C4-2B (cell line): ENCODE data around the gene ZNF599.

Experiments
- H3K27ac ChIP-seq: fragments of 450-650 bp; 2 replicates; pipeline ENCODE4 v1.5.1; 2017
- ZFX ChIP-seq: fragments of 450-650 bp; IDR thresholded peaks from 2 replicates; pipeline ENCODE4 v1.6.1; 2017
- TF ChIP-seq, protein P1 (sequence below): fragments of 450-650 bp; conservative IDR thresholded peaks from 2 replicates; pipeline ENCODE4 v1.5.1; 2017; ENCODE audit warnings: mild to moderate bottlenecking

ZNF599 gene

DNA sequence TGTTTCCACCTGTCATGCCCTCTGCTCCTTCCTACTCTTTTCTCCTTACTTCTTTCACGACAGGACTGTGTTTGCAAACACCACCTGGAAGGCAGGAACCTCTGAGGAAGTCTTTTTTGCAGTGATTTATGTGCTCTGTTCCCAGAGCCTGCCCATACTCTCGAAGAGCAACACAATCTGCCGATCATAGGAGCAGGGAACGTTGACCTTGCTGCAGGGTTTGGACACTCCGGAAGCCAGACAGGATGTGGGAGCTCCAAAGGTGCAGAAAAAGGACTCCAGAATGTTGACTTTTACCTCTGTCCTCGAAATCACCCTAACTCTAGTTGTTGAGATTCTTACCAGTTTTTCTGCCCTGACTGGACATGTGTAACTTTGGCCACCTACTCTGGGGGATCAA lies 47.6 kb downstream of the ZNF599 start:
- H3K27ac ChIP-seq: no peak overlapping the region
- TF ChIP-seq, protein P1, sequence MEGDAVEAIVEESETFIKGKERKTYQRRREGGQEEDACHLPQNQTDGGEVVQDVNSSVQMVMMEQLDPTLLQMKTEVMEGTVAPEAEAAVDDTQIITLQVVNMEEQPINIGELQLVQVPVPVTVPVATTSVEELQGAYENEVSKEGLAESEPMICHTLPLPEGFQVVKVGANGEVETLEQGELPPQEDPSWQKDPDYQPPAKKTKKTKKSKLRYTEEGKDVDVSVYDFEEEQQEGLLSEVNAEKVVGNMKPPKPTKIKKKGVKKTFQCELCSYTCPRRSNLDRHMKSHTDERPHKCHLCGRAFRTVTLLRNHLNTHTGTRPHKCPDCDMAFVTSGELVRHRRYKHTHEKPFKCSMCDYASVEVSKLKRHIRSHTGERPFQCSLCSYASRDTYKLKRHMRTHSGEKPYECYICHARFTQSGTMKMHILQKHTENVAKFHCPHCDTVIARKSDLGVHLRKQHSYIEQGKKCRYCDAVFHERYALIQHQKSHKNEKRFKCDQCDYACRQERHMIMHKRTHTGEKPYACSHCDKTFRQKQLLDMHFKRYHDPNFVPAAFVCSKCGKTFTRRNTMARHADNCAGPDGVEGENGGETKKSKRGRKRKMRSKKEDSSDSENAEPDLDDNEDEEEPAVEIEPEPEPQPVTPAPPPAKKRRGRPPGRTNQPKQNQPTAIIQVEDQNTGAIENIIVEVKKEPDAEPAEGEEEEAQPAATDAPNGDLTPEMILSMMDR: no peak
- TF ChIP-seq ZFX: no peak

GRCh38 chr19:34722353-34722752 lies 50.7 kb downstream of the ZNF599 start:
- TF ChIP-seq ZFX: no peak
- TF ChIP-seq, protein P1: no peak
- H3K27ac ChIP-seq: no peak overlapping the region

GRCh38 chr19:34715357-34715756 lies 57.7 kb downstream of the ZNF599 start:
- no peak overlapping the region for H3K27ac ChIP-seq
- TF ChIP-seq, protein P1: no peak
- no peak for TF ChIP-seq ZFX

GRCh38 chr19:34713262-34713637 lies 59.8 kb downstream of the ZNF599 start:
- no peak overlapping the region for H3K27ac ChIP-seq
- no peak for TF ChIP-seq ZFX
- TF ChIP-seq, protein P1: no peak; the same call in 1 of the 2 replicates

DNA sequence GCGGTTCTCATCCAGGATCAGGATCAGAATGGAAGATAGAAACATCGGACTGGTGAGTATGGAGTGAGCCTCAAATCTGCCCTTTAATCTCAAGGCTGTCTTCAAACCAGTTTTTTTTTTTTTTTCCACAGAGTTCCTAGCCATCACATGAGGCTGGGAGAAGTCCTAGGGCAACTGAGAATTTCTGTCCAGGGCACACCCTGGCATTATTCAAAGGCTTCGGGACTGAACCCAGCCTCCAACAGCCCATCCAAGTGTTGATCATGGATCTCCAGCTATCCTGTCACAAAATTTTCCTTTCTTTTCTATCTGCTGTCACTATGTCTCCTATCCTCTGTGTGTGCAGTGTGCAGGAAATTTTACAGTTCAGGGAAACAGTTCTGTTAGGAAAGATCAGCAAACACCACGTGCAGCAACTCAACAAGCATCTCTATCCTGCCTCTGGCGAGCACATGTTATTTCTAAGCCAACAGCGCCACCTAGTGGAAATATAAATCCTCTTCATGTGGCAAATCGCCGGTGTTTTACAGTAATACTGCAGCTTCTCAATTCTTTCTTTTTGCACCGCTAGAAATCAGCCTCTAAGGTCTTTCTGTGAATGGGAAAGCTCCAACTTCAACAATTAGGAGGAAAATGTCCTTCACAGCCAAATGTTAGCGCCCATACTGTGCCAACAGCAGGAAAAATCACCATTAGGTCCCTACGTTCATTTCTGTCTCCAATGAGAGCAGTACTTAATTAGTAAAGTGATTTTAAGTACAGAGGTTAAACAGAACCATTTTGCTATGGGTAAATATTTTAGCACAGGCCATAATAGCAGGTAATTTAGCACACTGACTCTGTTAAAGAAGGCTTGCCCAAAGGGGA lies 60.4 kb downstream of the ZNF599 start:
- no peak for TF ChIP-seq ZFX
- TF ChIP-seq, protein P1: peak; percentile 79
- H3K27ac ChIP-seq: no peak overlapping the region

- no peak overlapping the region for H3K27ac ChIP-seq
- TF ChIP-seq, protein P1: no peak
- no peak for TF ChIP-seq ZFX
Measured at GRCh38 chr19:34711890-34712289, 61.1 kb downstream of the ZNF599 start.
